NCI-H2196 treated with DMSO at 0.1 percent for 48 hours (cell line): ENCODE results near the gene ZFAND6.

Source experiments
- DNase-seq: peaks from one replicate; lab custom pipeline; 2025; ENCODE audit not compliant: unreplicated experiment; lab: John Stamatoyannopoulos, UW

The ZFAND6 gene

GRCh38 chr15:80167936-80168335, 108.5 kb downstream of the ZFAND6 start:
- no peak for DNase-seq

DNA sequence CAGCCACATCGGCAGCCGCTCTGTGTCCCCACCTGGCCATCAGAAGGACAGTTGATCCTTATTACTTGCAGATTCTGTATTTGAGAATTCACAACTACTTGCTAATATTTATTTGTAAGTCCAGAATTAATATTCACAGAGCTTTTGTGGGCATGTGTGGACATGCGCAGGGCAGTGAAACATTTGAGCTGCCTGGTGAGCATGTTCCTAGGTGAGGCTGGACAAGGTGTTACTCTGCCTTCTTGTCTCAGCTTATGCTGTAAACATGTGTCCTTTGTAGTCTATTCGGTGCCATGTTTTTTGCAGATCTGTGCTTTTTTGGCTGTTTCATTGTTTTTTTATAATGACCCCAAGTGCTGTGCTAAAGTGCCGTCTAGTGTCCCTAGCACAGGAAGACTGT, 108.9 kb downstream of the ZFAND6 start:
- no peak for DNase-seq

DNA sequence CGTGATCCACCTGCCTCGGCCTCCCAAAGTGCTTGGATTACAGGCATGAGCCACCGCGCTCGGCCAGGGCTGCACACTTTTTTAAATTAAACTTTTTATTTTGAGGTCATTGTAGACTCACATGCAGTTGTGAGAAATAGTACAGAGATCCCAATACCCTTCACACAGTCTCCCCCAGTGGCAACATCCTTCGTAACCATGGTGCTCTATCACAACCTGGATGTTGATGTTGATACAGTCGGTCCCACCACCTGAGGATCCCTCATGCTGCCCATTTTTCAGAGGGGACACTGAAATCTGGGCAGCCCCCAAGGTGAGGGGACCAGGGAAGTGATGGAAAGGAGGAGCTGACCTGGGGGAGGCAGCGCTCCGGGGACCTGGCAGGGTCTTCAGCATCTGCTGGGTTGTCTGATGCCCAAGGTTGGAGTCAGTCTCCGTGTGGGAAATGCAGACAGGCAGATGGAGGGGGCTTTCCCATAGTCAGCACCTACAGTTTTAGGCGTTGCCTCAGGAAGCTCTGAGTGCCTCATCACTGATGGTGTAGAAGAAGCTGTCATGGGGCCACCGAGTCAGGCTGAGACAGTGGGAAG, 110.4 kb downstream of the ZFAND6 start:
- DNase-seq = no peak

GRCh38 chr15:80170596-80170995, 111.1 kb downstream of the ZFAND6 start:
- no peak for DNase-seq

GRCh38 chr15:80171787-80172186, 112.3 kb downstream of the ZFAND6 start:
- no peak for DNase-seq

- no peak for DNase-seq
Observed at GRCh38 chr15:80172401-80172800, 112.9 kb downstream of the ZFAND6 start.

- peak; percentile 13 for DNase-seq
Observed at GRCh38 chr15:80173022-80173759, 113.7 kb downstream of the ZFAND6 start.

- no peak for DNase-seq
Observed at GRCh38 chr15:80174017-80174746, 114.7 kb downstream of the ZFAND6 start.

- DNase-seq = no peak
Observed at GRCh38 chr15:80175436-80175835, 116.0 kb downstream of the ZFAND6 start.

GRCh38 chr15:80176443-80176842, 117.0 kb downstream of the ZFAND6 start:
- no peak for DNase-seq

- DNase-seq = no peak
Observed at GRCh38 chr15:80177156-80177555, 117.7 kb downstream of the ZFAND6 start.

DNA sequence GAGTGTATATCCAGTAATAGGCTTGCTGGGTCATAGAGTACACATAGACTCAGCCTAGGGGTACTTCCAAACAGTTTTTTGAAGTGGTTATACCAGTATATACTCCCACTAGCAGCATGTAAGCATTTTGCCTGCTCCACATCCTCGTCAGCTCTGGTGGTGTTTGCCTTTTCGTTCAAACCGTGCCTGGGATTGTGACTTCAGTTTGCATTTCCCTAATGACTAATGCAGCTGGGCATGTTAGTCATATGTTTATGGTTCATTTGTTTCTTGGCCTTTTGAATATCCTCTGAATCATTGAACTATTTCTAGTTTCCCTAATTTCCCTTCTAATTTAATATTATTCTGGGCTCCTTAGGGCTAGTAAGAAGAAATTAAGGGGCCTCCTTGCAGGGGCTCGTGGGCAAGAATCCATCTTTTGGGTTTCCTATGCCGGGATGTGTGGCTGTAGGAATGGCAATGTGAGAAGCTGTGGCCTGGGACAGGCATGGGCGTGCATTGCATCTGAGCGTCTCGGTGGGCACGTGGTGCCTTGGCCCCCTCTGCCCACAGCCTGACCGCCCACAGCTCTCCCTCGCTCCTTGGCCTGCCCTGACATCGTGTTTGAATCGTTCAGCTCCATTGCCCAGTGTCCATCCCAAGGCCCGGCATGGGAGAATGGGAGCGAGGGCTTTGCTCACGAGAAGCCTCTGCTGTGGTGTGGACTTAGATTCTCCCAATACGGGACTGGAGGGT, 119.7 kb downstream of the ZFAND6 start:
- no peak for DNase-seq

DNA sequence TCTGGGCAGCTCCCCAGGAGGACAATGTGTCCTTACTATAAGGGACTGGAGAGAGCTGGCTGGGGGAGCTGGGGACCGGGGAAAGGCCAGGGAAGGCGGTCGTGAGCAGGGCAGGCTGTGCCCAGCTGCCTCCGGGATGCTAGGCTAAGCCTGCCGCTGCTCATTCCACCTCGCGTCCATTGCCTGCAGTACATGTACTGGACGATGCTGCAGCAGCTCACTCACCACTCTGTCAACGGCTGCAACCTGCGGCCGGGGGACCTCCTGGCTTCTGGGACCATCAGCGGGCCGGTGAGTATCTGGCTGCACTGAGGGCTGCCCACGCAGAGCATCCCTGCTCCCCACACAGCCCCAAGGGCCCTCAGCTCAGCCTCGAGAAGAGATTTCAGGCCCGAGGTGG, 120.5 kb downstream of the ZFAND6 start:
- DNase-seq = no peak

- no peak for DNase-seq
Observed at GRCh38 chr15:80180468-80180867, 121.0 kb downstream of the ZFAND6 start.

DNA sequence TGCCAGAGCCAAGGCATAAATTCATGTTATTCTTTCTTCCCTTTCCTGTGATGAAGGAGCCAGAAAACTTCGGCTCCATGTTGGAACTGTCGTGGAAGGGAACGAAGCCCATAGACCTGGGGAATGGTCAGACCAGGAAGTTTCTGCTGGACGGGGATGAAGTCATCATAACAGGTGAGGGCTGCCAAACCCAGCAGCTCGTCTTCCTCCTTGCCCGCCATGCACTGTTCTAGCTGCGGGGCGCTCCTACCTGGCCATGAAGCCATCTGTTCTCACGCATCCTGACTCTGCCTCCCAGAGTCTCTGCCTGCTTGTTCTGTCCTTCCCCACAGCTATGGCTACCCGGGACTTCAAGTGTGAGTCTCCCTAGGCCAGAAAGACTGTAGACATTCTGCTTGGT, 121.5 kb downstream of the ZFAND6 start:
- no peak for DNase-seq

DNA sequence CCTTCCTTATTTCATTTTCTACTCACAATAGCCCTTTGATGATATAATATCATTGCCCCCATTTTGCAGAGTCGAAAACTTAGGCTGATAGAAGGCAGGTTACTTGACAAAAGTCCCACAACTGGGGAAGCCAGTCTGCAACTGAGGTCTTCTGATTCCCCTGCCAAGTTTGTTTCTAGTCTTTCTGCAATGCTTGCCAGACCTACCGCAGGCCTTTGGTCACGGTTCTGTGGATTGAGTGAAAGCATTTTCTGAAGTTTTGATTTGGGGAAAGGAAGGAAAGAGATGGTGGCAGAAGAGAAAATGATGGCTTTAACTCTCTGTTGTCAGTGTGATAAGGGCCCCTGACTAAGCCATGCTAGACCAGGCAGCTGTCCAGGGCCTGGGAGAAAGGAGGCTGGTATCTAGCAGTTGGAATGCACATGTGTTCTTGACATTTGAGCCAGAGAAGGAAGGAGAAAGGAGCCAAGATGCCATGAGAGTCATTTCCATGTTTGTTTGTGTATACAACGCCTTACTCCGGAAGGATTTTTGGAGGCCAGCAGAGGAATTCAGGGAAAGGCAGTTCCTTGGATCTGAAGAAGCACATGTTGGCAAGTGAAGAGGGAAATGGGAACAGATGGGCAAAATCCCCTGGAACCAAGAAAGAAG, 123.3 kb downstream of the ZFAND6 start:
- no peak for DNase-seq

DNA sequence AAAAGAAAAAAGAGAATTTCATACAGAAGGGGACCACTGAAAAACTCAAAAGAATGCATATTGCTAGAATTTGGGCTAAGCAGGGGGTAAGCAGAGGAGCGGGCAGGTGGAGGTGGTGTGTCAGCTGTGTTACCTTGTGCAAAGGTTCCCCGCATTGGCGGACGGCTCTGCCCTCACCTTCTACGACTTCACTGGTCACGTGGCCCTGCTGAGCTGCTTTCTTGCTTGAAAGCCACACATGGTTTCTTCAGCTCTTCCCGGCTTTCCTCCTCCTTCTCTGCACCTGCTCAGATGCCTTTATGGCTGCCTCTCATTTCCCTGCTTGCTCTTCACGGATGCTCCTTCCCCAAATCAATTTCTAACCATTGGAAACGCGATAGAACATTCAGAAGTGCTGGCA, 123.8 kb downstream of the ZFAND6 start:
- DNase-seq = no peak

GRCh38 chr15:80183886-80184285, 124.4 kb downstream of the ZFAND6 start:
- no peak for DNase-seq

DNA sequence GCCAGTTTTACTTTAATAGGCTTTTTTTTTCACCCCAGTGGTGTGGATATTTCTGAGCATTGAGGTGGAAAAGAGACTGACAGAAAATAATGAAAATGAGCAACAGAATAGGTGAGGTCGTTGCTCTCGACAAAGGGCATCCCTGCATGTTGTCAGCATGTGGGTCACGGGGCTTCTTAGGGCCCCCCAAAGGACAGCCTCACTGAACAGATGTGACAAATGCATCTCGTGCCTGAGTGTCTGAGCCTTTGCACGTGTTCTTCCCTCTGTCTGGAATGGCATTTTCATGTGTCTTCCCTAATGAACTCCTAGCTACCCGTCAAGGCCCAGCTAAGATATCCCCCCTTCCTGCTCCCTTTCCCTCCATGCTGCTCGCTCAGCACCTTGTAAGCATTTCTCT, 125.1 kb downstream of the ZFAND6 start:
- DNase-seq = no peak

- no peak for DNase-seq
Observed at GRCh38 chr15:80185152-80185551, 125.7 kb downstream of the ZFAND6 start.

DNA sequence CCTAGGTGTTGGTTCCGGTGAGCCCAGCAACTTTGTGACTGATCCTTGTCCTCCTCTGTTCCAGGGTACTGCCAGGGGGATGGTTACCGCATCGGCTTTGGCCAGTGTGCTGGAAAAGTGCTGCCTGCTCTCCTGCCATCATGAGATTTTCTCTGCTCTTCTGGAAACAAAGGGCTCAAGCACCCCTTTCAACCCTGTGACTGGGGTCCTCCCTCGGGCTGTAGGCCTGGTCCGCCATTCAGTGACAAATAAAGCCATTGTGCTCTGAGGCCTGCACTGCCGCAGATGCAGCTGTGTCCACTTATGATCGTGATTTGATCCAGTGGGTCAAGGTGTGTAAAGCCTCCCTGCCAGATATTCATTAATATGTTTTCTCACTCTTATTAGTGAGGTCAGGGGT, 126.6 kb downstream of the ZFAND6 start:
- DNase-seq = no peak
